Activated B cell treated with CpG ODN at 0.5 μM for 24 hours (primary cell): ENCODE data around the gene YAF2. TPM values are rescaled to one million over a fixed set of nuclear protein-coding genes. Genes with fewer than 3 reads are reported as not detected.
"Not testable (repeated sequence)": the region's sequence is repeated elsewhere in the genome, so short reads cannot be mapped to it uniquely, and the experiment has no call there.

ENCODE experiments used
- ATAC-seq: fragments of 200-7000 bp; cut with Tn5 transposase; one replicate; pipeline ENCODE4 v1.10.0; 2021; ENCODE audit warnings: low read depth, mild to moderate bottlenecking, moderate library complexity
- CTCF ChIA-PET: fragments of 350-600 bp; sonication (Branson Sonifier 250); formaldehyde crosslinking; loops from one replicate; lab custom pipeline; 2021; ENCODE audit warnings: antibody characterized with exemption; lab: Charles Lee
- POLR2A ChIA-PET: fragments of 350-600 bp; sonication (Branson Sonifier 250); formaldehyde crosslinking; loops from one replicate; lab custom pipeline; 2021; ENCODE audit warnings: antibody characterized with exemption; lab: Charles Lee
- DNase-seq: peaks from one replicate; pipeline ENCODE4 v3.0.0; 2022
- H3K27ac Mint-ChIP-seq: one replicate; pipeline ENCODE4 v1.8.0; 2020; ENCODE audit warnings: mixed read lengths
- H3K27me3 Mint-ChIP-seq: one replicate; pipeline ENCODE4 v1.8.0; 2021; ENCODE audit warnings: mixed read lengths
- H3K36me3 Mint-ChIP-seq: one replicate; pipeline ENCODE4 v1.8.0; 2021; ENCODE audit warnings: low read depth, mixed read lengths
- H3K4me1 Mint-ChIP-seq: one replicate; pipeline ENCODE4 v1.8.0; 2021; ENCODE audit warnings: mixed read lengths
- H3K4me3 Mint-ChIP-seq: one replicate; pipeline ENCODE4 v1.8.0; 2020; ENCODE audit warnings: mild to moderate bottlenecking, mixed read lengths
- H3K9me3 Mint-ChIP-seq: one replicate; pipeline ENCODE4 v1.8.0; 2020; ENCODE audit warnings: mixed read lengths
- intact Hi-C: fragments of 100-400 bp; cut with micrococcal nuclease; formaldehyde crosslinking; loops from one replicate; pipeline ENCODE4 v1.15.1; 2024
- total RNA-seq: library from RNA; stranded (reverse); gene quantifications from 2 replicates; pipeline ENCODE4 v1.2.3, GENCODE V29; 2022
- TF ChIP-seq, protein P1 (sequence below): fragments of 200-600 bp; IDR thresholded peaks from one replicate; pipeline ENCODE4 v1.8.0; 2022; ENCODE audit warnings: antibody characterized with exemption, mild to moderate bottlenecking

YAF2 gene
- total RNA-seq, 1 donor from 2014 or later, result 38.5 TPM

DNA sequence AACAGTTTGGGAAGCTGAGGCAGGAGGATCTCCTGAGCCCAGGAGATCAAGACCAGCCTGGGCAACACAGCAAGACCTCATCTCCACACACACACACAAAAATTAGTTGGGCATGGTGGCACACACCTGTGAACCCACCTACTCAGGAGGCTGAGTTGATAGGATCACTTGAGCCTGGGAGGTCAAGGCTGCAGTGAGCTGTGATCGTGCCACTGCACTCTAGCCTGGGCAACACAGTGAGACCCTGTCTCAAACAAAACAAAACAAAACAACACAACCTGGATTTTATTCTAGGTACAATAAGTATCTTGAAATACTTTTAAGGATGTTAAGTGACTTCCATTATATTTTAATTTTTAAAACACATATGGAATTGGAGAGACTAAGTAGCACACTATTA is 45.8 kb downstream of the YAF2 start:
- Mint-ChIP-seq H3K4me3 (no peak overlapping the region), H3K4me1 (peaks cover 21% of the 10 kb centered on the region), H3K27me3 (no peaks in the 10 kb centered on the region), H3K27ac (no peak overlapping the region), H3K9me3 (no peaks in the 10 kb centered on the region), H3K36me3 (peaks cover 34% of the 10 kb centered on the region)
- intact Hi-C loops, result no loop called here
- CTCF ChIA-PET, result no interaction called here
- TF ChIP-seq, protein P1, sequence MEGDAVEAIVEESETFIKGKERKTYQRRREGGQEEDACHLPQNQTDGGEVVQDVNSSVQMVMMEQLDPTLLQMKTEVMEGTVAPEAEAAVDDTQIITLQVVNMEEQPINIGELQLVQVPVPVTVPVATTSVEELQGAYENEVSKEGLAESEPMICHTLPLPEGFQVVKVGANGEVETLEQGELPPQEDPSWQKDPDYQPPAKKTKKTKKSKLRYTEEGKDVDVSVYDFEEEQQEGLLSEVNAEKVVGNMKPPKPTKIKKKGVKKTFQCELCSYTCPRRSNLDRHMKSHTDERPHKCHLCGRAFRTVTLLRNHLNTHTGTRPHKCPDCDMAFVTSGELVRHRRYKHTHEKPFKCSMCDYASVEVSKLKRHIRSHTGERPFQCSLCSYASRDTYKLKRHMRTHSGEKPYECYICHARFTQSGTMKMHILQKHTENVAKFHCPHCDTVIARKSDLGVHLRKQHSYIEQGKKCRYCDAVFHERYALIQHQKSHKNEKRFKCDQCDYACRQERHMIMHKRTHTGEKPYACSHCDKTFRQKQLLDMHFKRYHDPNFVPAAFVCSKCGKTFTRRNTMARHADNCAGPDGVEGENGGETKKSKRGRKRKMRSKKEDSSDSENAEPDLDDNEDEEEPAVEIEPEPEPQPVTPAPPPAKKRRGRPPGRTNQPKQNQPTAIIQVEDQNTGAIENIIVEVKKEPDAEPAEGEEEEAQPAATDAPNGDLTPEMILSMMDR, result no peak
- POLR2A ChIA-PET, result no interaction called here
- no peak for ATAC-seq
- DNase-seq, result no peak

- no peaks in the 10 kb centered on the region for H3K27me3 Mint-ChIP-seq
- H3K4me3 Mint-ChIP-seq, result no peak overlapping the region
- H3K27ac Mint-ChIP-seq, result no peak overlapping the region
- CTCF ChIA-PET, result interaction anchor here (1.3 kb wide), 1 partner anchor 141 kb away, joined by 3 read pairs; no protein-coding TSS in a partner anchor
- TF ChIP-seq, protein P1, result no peak
- POLR2A ChIA-PET, result no interaction called here
- intact Hi-C loops, result no loop called here
- ATAC-seq (no peak), DNase-seq (no peak)
- H3K4me1 Mint-ChIP-seq, result peaks cover 30% of the 10 kb centered on the region
- H3K36me3 Mint-ChIP-seq, result peaks cover 20% of the 10 kb centered on the region
- no peaks in the 10 kb centered on the region for H3K9me3 Mint-ChIP-seq
Measured at GRCh38 chr12:42190376-42190775, 47.7 kb downstream of the YAF2 start.

DNA sequence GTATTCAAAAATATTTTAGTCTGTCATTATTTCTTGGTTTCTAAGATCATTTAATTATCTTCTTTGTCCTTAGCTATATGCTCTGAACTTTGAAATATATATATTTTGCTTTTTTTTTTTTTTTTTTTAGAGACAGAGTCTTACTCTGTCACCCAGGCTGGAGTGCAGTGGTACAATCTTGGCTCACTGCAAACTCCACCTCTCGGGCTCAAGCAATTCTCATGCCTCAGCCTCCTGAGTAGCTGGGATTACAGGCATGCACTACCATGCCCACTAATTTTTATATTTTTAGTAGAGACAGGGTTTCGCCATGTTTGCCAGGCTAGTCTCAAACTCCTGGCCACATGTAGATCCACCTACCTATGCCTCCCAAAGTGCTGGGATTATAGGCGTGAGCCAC is 49.8 kb downstream of the YAF2 start:
- H3K4me3 Mint-ChIP-seq, H3K27me3 Mint-ChIP-seq, DNase-seq, ATAC-seq, H3K27ac Mint-ChIP-seq, CTCF ChIA-PET, H3K9me3 Mint-ChIP-seq: not testable (repeated sequence)
- peaks cover 41% of the 10 kb centered on the region for H3K4me1 Mint-ChIP-seq
- peaks cover 12% of the 10 kb centered on the region for H3K36me3 Mint-ChIP-seq
- intact Hi-C loops, result loop anchor here (5.0 kb wide), 1 partner anchor 49 kb away; the partner anchor contains the start of gene YAF2
- POLR2A ChIA-PET, result interaction anchor here (0.6 kb wide), 2 partner anchors 47 to 1964 kb away, joined by 3 read pairs; partner anchors contain the start of gene LRRK2

DNA sequence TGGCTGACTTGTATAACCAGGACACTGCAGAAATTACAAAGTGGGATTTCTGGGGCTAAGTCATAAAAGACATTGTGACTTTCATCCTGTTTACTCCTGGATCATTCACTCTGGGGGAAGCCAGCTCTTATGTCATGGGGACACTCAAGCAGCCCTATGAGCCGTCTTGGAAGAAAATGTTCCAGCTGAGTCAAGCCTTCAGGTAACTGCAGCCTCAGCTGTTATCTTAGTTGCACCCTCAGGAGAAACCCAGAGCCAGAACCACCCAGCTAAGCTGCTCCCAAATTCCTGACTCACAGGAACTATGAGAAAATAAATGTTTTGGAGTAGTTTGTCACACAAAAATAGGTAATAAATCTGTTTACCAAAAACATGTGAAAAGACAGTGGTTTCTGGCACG is 50.2 kb downstream of the YAF2 start:
- intact Hi-C loops, result loop anchor here (2.0 to 5.0 kb wide), 3 partner anchors 15 to 50 kb away; partner anchors contain the start of genes GXYLT1 and YAF2
- ChIA-PET CTCF (no interaction called here), POLR2A (interaction anchor here (0.6 kb wide), 2 partner anchors 47 to 1963 kb away, joined by 3 read pairs; partner anchors contain the start of gene LRRK2)
- Mint-ChIP-seq H3K36me3 (peaks cover 11% of the 10 kb centered on the region), H3K27ac (no peak overlapping the region), H3K4me1 (peaks cover 41% of the 10 kb centered on the region), H3K4me3 (no peak overlapping the region), H3K9me3 (no peaks in the 10 kb centered on the region), H3K27me3 (no peaks in the 10 kb centered on the region)
- ATAC-seq (no peak), DNase-seq (no peak)
- TF ChIP-seq, protein P1, result no peak

GRCh38 chr12:42186793-42187192 is 51.3 kb downstream of the YAF2 start:
- Mint-ChIP-seq H3K27me3 (no peaks in the 10 kb centered on the region), H3K4me1 (peaks cover 46% of the 10 kb centered on the region), H3K36me3 (peaks cover 5% of the 10 kb centered on the region), H3K4me3 (no peak overlapping the region), H3K9me3 (no peaks in the 10 kb centered on the region), H3K27ac (no peak overlapping the region)
- CTCF ChIA-PET, result no interaction called here
- POLR2A ChIA-PET, result no interaction called here
- intact Hi-C loops, result loop anchor here (2.0 to 5.0 kb wide), 3 partner anchors 14 to 51 kb away; partner anchors contain the start of genes GXYLT1 and YAF2
- no peak for DNase-seq
- ATAC-seq, result peak; percentile 92
- TF ChIP-seq, protein P1, result no peak

- Mint-ChIP-seq H3K9me3 (no peaks in the 10 kb centered on the region), H3K27me3 (no peaks in the 10 kb centered on the region), H3K4me1 (peaks cover 29% of the 10 kb centered on the region), H3K36me3 (peaks cover 23% of the 10 kb centered on the region), H3K27ac (no peak overlapping the region), H3K4me3 (no peak overlapping the region)
- TF ChIP-seq, protein P1, result no peak
- DNase-seq, result no peak
- no peak for ATAC-seq
- POLR2A ChIA-PET, result no interaction called here
- CTCF ChIA-PET, result no interaction called here
- intact Hi-C loops, result no loop called here
Measured at GRCh38 chr12:42182394-42182793, 55.7 kb downstream of the YAF2 start.
